HS-27A (cell line): ENCODE data around the gene ARFGAP2.
A peak's percentile ranks its signal among the peaks of the same experiment; 100 is the strongest.
"Not testable (repeated sequence)": the region's sequence is repeated elsewhere in the genome, so short reads cannot be mapped to it uniquely, and the experiment has no call there.

Experiments used
- DNase-seq: peaks from one replicate; pipeline ENCODE4 v3.0.0-alpha.2; 2012; ENCODE audit warnings: low read depth, missing footprints

Gene ARFGAP2

DNA sequence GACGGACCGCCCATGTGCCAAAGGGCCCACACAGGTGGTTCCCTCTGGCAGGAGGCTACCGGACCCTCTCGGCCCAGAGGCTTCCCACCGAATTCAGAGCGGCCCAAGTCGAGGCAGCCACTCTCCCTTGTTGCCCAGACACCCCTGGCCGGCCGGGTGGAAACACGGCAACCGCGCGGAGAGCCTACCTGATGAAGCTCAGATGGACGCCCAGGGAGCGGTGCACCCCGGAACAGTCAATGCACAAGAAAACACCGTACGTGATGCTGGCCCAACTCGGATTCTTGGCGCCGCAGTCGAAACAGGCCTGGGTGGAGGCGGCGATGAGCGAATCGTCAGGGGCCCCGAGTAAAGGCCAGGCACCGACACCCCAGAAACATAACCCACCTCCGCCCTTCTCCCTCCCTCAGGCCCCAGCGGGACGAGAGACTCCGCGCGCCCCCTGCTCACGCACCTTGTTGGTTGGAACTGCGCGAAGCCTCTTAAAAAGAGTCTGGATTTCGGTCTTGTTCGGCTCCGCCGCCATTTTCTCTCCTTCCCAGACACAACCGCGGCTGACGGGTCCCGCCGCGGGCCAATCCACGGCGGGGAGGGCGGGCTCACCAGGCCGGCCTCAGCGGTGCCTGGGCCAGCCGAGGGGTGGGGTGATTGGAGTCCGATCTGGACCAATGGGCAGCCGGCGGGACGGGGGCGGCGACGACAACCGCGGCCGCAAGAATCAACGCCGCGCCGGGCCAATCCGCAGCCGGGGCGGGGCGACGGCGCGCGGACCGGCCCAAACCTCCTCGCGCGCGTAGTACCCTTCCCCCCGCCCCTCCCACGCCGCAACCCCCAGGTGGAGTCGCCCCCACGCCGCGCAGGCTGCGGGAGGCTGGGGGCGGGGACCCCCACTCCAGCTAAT is at the start of gene ARFGAP2:
ARFGAP2 (minus strand) TSS at position 552 of the 901 bp plus-strand sequence; CDS start at position 526, 26 bp downstream.
- peak; percentile 76 for DNase-seq

DNA sequence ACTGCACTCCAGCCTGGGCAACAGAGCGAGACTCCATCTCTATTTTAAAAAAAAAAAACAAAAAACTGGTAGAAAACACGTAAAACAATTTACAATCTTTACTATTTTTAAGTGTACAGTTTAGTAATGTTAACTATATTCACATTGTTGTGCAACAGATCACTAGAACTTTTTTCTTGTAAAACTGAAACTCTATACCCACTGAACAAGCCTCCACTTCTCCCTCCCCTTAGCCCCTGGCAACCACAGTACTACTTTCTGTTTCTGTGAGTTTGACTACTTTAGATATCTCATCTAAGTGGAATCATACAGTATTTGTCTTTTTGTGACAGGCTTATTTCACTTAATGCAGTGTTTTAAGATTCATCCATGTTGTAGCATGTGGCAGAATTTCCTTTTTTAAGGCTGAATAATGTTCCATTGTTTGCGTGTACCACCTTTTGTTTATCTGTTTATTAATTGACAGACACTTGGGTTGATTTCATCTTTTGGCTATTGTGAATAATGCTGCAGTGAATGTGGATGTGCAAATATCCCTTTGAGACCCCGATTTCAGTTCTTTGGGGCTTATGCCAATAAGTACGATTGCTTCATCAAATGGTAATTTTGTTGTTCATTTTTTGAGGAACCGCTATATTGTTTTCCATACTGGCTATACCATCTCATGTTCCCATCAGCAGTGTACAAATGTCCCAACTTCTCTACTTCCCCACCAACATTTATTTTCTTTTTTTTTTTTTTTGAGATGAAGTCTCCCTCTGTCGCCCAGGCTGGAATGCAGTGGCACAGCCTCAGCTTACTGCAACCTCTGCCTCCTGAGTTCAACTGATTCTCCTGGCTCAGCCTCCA is 49.1 kb upstream of the ARFGAP2 start:
- no peak for DNase-seq

DNA sequence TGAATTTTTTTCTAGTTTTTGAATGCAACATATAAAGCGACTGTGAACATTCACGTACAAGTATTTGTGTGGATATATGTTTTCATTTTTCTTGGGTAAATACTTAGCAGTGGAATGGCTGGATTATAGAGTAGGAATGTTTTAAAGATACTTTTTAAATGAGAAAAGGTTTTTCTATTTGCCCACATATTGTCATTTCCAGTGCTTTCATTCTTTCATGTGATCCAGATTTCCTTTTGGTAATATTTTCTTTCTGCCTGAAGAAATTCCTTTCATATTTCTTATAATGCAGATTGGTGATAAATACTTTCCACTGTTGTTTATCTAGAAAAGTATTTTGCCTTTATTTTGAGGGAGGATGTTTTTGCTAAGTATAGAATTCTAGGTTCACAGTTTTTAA is 46.0 kb upstream of the ARFGAP2 start:
- DNase-seq, result no peak

DNA sequence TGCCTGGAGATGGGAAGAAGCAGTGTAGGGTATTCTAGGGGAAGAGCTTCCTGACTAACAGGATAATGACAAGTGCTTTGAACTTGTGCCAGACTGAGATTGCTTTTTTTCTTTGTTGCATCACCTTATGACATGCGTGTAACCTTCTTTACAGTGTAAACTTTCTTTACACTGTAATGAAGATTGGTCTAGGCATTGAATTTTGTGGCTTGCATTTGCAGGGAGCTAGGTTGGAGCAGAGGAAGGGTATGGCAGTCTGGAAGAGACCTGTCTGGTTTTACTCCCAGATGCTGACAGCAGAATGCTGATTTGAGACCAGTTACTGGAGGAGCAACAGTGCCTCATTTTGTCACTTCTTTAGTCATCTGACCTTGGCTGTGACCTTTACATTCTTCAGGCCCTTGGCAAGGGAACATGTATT is 43.7 kb upstream of the ARFGAP2 start:
- DNase-seq, result peak; percentile 92

DNA sequence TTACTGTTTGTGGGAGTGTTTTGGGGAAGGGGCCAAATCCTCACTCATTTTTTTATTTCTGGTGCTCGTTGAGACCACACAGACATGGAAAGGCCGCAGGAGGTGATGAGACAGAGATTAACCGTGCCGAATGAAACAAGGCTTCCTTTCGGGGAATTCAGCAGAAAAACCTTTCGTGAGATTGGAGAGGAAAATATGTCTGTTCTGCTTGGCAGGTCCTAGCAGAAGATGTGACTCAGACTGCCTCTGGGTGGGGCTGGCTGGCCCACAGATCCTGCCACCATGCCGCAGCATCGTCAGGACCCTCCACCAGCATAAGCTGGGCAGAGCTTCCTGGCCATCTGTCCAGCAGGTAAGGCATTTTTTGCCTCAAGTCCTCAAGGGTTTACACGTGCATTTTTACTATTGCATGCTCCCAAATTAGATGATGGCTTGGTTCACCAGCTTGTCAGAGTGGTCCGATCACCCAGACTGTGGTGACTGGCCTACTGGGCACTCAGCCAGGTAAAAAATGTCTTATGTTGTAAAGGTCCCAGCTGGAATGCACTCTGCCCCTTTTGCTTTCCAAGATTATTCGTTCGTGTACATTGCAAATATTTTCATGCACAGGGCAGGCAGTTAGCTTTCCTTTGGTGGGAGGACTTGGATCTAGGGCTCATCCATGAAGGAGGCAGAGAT is 39.6 kb upstream of the ARFGAP2 start:
- DNase-seq, result peak; percentile 97

DNA sequence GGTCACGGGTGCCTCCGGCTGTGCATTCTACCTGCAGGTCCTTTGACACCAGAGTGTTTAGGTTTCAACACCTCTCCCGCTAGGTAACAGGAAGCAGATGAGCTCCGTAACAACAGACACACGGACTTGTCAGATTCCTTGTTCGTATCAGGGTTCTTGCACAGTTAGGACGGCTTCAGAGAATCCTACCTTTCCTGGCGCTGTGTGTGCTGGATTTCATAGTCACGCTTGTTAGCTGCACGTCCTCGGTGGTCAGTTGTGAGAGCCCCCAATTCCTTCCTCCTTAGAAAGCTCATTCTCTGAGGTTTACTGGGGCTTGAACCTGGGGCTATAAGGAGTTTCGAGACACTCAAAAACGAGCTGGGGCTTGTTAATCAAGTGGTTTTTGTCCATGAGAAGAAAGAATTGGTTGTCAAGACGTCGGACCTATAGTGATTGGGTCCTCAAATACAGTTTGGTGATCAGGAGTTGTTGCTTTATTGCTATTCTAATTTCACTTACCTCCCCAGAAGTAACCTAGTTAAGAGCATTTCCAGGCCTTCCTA is 38.8 kb upstream of the ARFGAP2 start:
- DNase-seq, result no peak

DNA sequence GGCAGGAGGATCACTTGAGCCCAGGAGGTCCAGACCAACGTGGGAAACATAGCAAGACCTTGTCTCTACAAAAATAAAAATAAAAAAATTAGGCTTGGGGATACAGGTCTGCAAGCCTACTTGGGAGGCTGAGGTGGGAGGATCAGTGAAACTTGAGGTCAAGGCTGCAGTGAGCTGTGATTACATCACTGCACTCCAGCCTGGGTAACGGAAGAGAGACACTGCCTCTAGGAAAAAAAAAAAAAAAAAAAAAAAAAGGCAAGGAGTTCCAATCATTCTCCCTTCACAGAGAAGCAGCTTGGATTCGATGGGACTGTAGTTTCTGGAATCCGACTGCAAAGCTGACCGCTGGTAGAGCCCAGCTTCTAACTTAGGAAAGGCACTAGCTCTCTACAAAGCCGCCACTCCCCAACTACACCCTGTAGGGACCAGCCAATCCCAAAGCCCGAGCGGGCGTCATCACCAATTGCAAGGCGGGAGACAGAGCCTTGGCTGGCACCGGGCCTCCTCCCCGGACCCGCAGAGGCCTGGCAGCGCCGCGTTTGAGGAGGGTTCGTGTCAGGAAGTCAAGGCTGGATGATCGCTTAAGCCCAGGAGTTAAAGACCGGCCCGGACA is 37.4 kb upstream of the ARFGAP2 start:
- peak; percentile 86 for DNase-seq

DNA sequence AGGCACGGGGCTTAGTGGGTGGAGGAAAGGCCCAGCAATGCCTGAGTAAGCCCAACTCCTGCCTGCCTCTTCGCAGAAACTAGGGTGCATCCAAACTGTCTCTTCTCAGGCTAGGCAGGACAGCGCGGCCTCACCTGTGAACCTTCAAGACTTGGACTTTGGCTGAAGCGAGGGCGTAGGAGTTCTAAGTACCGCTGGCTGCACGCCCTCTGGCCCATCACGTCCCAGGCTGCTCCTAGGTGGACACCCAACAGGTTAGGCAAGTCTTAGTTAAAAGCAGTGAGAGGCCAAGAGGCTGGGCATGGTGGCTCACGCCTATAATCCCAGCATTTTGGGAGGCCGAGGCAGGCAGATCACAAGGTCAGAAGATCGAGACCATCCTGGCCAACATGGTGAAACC is 36.3 kb upstream of the ARFGAP2 start:
- DNase-seq, result no peak

DNA sequence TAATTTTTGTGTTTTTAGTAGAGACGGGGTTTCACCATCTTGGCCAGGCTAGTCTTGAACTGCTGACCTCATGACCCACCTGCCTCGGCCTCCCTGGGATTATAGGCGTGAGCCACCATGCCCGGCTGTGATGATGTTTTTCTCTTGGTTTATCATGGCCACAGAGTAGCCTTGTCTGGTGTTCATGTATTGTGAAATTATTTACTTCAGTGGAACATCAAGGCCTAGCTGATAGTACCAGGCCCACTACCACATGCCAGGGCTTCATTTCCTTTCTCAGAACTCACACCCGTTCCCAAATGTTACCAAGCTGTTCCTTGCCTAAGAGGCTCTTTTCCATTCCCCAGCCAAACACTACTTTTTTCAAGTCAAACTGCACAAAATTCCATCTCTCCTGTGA is 31.9 kb upstream of the ARFGAP2 start:
- no peak for DNase-seq

DNA sequence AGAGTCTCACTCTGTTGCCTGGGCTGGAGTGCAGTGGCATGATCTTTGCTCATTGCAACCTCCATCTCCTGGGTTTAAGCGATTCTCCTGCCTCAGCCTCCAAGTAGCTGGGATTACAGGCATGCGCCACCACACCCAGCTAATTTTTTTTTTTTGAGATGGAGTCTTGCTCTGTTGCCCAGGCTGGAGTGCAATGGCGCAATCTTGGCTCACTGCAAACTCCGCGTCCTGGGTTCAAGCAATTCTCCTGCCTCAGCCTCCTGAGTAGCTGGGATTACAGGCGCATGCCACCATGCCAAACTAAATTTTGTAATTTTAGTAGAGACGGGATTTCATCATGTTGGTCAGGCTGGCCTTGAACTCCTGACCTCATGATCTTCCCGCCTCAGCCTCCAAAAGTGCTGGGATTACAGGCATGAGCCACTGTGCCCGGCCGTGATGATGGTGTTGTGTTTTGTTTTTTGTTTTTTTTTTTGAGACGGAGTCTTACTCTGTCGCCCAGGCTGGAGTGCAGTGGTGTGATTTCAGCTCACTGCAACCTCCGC is 31.4 kb upstream of the ARFGAP2 start:
- not testable (repeated sequence) for DNase-seq

DNA sequence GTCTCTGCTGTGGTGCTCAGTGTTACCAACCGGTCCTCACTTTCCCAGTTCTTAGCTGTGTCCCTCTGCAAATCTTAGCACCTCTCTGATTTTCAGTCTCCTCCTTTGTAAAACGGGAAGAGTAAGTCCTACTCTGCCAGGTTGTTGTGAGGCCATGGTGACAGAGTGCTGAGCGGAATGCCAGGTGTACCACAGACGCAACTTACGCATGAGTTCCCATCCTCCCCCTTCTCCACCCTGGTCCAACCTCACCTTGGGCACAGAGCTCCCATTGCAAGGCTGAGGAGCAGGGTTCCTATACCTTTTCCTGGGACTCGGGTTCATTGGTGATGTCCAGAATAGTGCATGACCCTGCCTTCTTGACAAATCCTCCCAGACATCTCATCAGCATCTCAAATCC is 30.8 kb upstream of the ARFGAP2 start:
- DNase-seq, result no peak

DNA sequence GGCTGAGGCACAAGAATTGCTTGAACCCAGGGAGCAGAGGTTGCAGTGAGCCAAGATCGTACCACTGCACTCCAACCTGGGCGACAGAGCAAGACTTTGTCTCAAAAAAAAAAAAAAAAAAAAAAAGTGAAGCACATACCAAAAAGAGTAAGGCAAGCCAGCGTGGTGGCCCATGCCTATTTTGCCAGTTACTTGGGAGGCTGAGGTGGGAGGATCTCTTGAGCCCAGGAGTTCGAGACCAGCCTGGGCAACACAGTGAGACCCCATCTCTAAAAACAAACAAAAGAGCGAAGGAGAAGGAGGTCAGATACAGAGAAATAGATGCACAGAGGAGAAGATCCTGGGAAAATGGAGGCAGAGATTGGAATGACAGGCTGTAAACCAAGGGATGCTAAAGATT is 29.9 kb upstream of the ARFGAP2 start:
- not testable (repeated sequence) for DNase-seq

DNA sequence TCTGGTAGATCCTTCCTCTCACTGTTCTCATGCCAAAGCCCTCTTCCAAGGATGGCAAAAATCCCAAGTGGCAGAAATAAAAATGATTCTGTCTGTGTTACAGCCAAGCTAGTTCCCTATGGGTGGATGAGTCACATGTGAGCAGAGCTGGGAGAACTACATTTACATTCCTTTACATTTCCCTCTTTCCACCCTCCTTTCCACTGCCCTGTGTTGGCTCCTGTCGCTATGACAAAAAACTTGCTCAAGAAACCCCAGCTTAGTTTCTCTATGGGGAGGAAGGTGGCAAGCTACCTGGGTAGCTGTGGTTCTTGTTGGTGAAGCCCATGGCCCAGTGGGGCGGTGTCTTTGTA is 27.9 kb upstream of the ARFGAP2 start:
- DNase-seq, result no peak

DNA sequence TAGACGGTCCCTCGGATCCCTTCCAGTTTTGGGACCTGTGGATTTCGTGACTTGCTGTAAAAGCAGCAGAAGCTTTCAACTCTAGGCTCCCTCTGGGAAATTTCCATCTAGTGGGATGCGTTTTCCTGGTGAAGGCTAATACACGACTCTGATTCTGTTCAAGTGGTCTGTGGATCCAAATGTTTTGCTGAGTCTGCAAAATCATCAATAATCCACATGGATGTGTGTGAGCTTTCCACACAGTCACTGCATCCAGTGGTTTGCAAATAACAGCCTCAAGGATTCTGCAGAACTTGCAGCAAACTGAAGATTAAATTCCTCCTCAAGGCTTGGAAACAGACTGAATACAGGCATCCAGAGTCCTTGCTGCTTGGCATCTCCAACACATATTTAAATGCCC is 25.9 kb upstream of the ARFGAP2 start:
- no peak for DNase-seq

DNA sequence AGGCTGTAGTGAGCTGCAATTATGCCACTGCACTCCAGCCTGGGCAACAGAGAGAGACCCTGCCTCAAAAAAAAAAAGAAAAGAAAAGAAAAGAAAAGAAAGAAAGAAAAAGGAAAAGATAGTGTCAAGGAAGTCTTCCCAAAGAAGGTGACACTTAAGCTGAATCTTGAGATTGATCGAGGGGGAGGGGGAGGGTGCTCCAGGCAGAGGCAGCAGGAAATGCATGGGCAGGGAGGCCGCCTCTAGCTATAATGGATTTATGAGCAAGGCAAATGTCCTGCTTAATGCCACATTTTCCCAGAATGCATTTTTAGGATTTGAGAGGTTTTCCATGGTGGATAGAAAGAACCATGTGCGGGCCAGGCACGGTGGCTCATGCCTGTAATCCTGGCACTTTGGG is 24.3 kb upstream of the ARFGAP2 start:
- no peak for DNase-seq

DNA sequence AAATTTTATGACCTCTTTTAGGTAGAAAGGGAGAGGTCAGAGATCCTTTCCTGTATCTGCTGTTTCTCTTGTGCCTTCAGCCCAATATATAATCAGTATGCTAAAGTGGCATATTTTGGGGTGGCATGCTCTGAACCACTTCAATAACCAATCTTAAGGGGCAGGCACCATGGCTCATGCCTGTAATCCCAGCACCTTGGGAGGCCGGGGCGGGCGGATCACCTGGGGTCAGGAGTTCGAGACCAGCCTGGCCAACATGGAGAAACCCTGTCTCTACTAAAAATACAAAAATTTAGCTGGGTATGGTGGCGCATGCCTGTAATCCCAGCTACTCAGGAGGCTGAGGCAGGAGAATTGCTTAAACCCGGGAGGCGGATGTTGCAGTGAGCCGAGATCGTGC is 21.5 kb upstream of the ARFGAP2 start:
- not testable (repeated sequence) for DNase-seq

DNA sequence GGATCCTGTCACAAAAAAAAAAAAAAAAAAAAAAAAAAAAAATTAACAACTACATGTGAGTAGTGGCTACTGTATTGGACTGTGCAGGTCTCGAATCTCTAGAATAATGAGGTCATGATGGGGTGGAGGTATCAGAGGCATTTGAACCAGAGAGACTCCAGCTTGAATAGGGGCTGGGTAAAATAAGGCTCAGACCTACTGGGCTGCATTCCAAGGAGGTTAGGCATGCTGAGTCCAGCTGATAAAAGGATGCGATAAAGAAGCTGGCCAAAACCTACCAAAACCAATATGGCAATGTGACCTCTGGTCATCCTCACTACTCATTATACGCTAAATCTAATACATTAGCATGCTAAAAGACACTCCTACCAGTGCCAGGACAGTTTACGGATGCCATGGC is 15.4 kb upstream of the ARFGAP2 start:
- DNase-seq, result no peak

DNA sequence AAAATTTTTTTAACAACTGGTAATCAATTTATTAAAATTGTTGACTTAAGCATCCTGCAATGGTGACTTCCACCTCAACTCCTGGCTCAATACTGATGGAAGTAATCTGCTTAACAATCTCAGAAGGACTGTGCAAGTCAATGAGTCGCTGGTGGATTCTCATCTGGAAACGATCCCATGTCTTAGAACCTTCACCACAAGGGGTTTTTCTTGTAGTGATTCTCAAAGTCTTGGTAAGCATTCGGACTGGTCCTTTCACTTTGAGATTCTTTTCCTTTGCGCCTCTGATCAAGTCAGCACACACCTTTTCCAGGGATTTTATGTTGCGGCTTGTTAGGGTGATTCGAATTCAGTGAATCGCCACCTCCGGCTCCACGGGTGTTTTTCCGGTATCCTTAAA is 14.5 kb upstream of the ARFGAP2 start:
- not testable (repeated sequence) for DNase-seq

DNA sequence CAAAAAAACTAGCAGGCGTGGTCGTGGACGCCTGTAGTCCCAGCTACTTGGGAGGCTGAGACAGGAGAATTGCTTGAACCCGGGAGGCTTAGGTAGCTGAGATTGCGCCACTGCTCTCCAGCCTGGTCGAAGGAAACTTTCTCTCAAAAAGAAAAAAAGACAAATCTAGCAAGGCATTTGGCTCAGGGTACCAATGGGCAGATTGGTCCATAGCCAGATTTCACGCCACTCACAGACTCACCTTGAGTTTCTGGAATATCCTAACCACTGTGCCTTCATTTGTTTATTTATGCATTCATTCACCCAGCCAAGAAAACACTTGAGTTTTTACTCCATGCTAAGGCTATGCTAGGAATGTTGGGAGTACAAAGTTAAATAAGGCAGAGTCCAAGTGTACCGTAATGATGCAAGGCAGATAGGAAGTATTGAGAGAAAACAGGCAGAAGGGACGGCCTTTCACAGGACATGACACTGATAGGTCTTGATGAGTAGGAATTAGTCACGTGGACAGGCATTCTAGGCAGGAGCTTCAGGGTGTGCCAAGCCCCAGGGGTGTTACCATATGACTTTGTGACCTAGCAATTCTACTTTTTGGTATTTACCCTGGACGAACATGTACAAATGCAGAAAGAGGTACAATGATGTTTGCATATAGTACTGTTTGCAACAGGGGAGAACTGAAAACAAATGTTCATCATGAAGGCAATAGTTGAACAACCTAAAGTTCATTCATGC is 12.6 kb upstream of the ARFGAP2 start:
- DNase-seq, result no peak

DNA sequence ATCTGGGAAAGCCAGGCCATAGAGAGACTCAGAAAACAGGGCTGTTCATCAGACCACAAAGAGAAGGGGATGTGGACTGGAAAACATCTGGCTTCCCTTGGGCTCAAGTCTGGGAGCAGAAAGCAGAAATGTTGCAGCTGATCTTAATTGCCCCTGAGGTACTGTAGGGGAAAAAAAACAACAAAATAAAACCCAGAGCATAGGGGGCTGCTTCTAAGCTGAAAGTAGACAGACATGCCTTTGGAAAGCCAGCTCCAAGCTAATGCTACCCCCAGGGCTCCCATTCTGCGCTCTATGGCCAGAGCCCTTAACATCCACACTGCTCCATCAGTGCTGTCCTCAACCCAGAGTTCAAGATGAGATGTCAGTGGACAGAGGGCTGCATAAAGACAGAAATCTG is 11.6 kb upstream of the ARFGAP2 start:
- DNase-seq, result no peak

DNA sequence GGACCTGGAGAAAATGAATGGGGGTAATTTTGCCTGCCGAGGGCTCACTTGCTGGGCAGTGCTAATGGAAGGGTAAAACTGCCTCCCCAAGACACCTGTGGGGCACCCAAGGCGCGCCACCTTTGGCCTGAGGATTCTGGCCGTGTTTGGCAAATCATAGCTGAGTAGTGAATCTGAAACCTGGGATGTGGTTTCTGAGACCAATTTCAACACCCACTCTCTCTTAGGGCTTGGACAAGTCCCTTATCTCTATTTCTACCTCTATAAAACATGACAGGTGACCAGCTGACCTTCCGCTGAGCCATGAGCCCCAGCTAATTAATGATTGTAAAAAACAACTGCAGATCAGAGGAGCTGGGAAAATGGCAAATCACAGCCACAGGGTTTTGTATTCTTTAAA is 11.0 kb upstream of the ARFGAP2 start:
- DNase-seq, result no peak
